ENCODE results near the gene MMS22L. TPM values are rescaled to one million over a fixed set of nuclear protein-coding genes. Genes with fewer than 3 reads are reported as not detected.

The MMS22L gene
- total and polyA plus RNA-seq, 10 of the 15 experiments (the other 5 are each of a cell fraction or from before 2014, with no cell fraction given) = 5.0 to 33.9 (median 18.7) TPM

- CTCF ChIA-PET = no interaction called here
- H2AFZ ChIP-seq (ENCODE audit: control insufficient read depth, low read depth, low read length) = no peak overlapping the region
- H3K4me1 ChIP-seq (ENCODE audit: control insufficient read depth, insufficient read depth, low read length) = no peaks in the 10 kb centered on the region
- H3K4me2 ChIP-seq (ENCODE audit: control insufficient read depth, insufficient read depth) = no peak overlapping the region
- no peak for FAIRE-seq
- intact Hi-C loops (cut with micrococcal nuclease; ENCODE audit: unreplicated experiment) (no loop called here), in situ Hi-C loops (cut with MboI) (no loop called here)
- no peaks in the 10 kb centered on the region for H3K79me2 ChIP-seq (ENCODE audit: control insufficient read depth, insufficient read depth, low read length)
- no peak overlapping the region for H3K4me3 ChIP-seq
- WGBS (ENCODE audit: insufficient coverage, insufficient replicate concordance, low lambda C conversion rate, missing lambda C conversion rate) = 43% methylated on average over 1 of the region's 1 CpG
- H3K9me3 ChIP-seq (replicated peaks; ENCODE audit: control insufficient read depth, insufficient read depth, low read length) = no peaks in the 10 kb centered on the region
- no TSS peak for BruUV-seq (replicated peaks)
- POLR2A ChIA-PET = interaction anchor here (1.0 kb wide), 1 partner anchor 9 kb away, joined by 3 read pairs; no protein-coding TSS in a partner anchor
- no peak overlapping the region for H3K9ac ChIP-seq (ENCODE audit: control insufficient read depth, insufficient read depth, low read length)
- ATAC-seq = no peak
- DNase-seq (ENCODE audit: low read depth, low spot score) = no peak
- RAD21 ChIA-PET (ENCODE audit: unreplicated experiment) = no interaction called here
- no peak overlapping the region for H3K27ac ChIP-seq (ENCODE audit: control insufficient read depth, insufficient read depth)
- H4K20me1 ChIP-seq (ENCODE audit: control insufficient read depth, insufficient read depth) = no peaks in the 10 kb centered on the region
- H3K36me3 ChIP-seq (ENCODE audit: control insufficient read depth in 2 of 2, insufficient read depth in 2 of 2, low read length in 1 of 2) = no peaks in the 10 kb centered on the region
- SMC1A ChIA-PET (ENCODE audit: uncharacterized antibody, unreplicated experiment) = interaction anchor here (0.9 to 1.0 kb wide), 2 partner anchors 10 to 34 kb away, joined by 3 read pairs; no protein-coding TSS in a partner anchor
- H3K27me3 ChIP-seq (replicated peaks in 1 of 2; ENCODE audit: control insufficient read depth in 2 of 2, insufficient read depth in 2 of 2, low read length in 1 of 2) = no peaks in the 10 kb centered on the region
- TF ChIP-seq ZNF592 (IDR thresholded peaks at IDR 0.05) = no peak
- no peak for TF ChIP-seq ETV6 (conservative IDR thresholded peaks at IDR 0.05 in 1 of 2, IDR thresholded peaks at IDR 0.05 in 1 of 2; ENCODE audit: borderline replicate concordance in 1 of 2, low read depth in 1 of 2)
- TF ChIP-seq, protein P1, sequence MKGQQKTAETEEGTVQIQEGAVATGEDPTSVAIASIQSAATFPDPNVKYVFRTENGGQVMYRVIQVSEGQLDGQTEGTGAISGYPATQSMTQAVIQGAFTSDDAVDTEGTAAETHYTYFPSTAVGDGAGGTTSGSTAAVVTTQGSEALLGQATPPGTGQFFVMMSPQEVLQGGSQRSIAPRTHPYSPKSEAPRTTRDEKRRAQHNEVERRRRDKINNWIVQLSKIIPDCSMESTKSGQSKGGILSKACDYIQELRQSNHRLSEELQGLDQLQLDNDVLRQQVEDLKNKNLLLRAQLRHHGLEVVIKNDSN (IDR thresholded peaks at IDR 0.05; ENCODE audit: borderline replicate concordance, extremely low read length, insufficient read depth, low read depth, low read length) = no peak
- no peak for TF ChIP-seq HDGF (IDR thresholded peaks at IDR 0.05)
- TF ChIP-seq MEF2B (IDR thresholded peaks at IDR 0.05; ENCODE audit: partially characterized antibody, poor library complexity, severe bottlenecking) = no peak
- no peak for TF ChIP-seq ZSCAN29 (IDR thresholded peaks at IDR 0.05)
- TF ChIP-seq RELA (IDR thresholded peaks at IDR 0.05; ENCODE audit: borderline replicate concordance, partially characterized antibody) = no peak
- no peak for TF ChIP-seq RAD21 (IDR thresholded peaks at IDR 0.05; ENCODE audit: insufficient read depth, low read depth, low read length)
- TF ChIP-seq, protein P2, sequence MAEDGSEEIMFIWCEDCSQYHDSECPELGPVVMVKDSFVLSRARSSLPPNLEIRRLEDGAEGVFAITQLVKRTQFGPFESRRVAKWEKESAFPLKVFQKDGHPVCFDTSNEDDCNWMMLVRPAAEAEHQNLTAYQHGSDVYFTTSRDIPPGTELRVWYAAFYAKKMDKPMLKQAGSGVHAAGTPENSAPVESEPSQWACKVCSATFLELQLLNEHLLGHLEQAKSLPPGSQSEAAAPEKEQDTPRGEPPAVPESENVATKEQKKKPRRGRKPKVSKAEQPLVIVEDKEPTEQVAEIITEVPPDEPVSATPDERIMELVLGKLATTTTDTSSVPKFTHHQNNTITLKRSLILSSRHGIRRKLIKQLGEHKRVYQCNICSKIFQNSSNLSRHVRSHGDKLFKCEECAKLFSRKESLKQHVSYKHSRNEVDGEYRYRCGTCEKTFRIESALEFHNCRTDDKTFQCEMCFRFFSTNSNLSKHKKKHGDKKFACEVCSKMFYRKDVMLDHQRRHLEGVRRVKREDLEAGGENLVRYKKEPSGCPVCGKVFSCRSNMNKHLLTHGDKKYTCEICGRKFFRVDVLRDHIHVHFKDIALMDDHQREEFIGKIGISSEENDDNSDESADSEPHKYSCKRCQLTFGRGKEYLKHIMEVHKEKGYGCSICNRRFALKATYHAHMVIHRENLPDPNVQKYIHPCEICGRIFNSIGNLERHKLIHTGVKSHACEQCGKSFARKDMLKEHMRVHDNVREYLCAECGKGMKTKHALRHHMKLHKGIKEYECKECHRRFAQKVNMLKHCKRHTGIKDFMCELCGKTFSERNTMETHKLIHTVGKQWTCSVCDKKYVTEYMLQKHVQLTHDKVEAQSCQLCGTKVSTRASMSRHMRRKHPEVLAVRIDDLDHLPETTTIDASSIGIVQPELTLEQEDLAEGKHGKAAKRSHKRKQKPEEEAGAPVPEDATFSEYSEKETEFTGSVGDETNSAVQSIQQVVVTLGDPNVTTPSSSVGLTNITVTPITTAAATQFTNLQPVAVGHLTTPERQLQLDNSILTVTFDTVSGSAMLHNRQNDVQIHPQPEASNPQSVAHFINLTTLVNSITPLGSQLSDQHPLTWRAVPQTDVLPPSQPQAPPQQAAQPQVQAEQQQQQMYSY (CRISPR knock-in tag; IDR thresholded peaks at IDR 0.05) = no peak
- no peak for TF ChIP-seq BACH1 (IDR thresholded peaks at IDR 0.05; ENCODE audit: borderline replicate concordance)
- TF ChIP-seq RB1 (IDR thresholded peaks at IDR 0.05; ENCODE audit: borderline replicate concordance) = no peak
- no peak for TF ChIP-seq MYB (IDR thresholded peaks at IDR 0.05; ENCODE audit: borderline replicate concordance, low read depth, low read length)
- no peak for TF ChIP-seq BRCA1 (IDR thresholded peaks at IDR 0.05; ENCODE audit: low read depth, low read length)
- TF ChIP-seq POLR2AphosphoS2 (IDR thresholded peaks at IDR 0.05; ENCODE audit: low read depth, low read length) = no peak
- TF ChIP-seq SMARCA5 (IDR thresholded peaks at IDR 0.05) = no peak
- no peak for TF ChIP-seq CHD2 (IDR thresholded peaks at IDR 0.05; ENCODE audit: borderline replicate concordance, low read depth, low read length)
- TF ChIP-seq ZZZ3 (IDR thresholded peaks at IDR 0.05; ENCODE audit: control insufficient read depth, insufficient read length, low read depth) = no peak
These were observed 144.4 kb downstream of the MMS22L start for GRCh38 chr6:97138581-97138980.
